HFF-Myc (cell line): Measurements from ENCODE around the gene CTBP1.

ENCODE experiments used
- DNase-seq: peaks from one replicate; pipeline ENCODE4 v3.0.0-alpha.2; 2011; ENCODE audit warnings: low read depth; ENCODE audit errors: extremely low read depth
- H3K4me3 ChIP-seq: replicated peaks from 2 replicates; pipeline ENCODE4 v1.5.1; 2011; ENCODE audit warnings: low read depth, mild to moderate bottlenecking, control low read depth, low read length
- CTCF ChIP-seq: IDR thresholded peaks from 2 replicates; pipeline ENCODE4 v1.5.1; 2012; ENCODE audit warnings: mild to moderate bottlenecking, low read depth, low read length, control low read depth; ENCODE audit errors: missing control alignments

Gene CTBP1

DNA sequence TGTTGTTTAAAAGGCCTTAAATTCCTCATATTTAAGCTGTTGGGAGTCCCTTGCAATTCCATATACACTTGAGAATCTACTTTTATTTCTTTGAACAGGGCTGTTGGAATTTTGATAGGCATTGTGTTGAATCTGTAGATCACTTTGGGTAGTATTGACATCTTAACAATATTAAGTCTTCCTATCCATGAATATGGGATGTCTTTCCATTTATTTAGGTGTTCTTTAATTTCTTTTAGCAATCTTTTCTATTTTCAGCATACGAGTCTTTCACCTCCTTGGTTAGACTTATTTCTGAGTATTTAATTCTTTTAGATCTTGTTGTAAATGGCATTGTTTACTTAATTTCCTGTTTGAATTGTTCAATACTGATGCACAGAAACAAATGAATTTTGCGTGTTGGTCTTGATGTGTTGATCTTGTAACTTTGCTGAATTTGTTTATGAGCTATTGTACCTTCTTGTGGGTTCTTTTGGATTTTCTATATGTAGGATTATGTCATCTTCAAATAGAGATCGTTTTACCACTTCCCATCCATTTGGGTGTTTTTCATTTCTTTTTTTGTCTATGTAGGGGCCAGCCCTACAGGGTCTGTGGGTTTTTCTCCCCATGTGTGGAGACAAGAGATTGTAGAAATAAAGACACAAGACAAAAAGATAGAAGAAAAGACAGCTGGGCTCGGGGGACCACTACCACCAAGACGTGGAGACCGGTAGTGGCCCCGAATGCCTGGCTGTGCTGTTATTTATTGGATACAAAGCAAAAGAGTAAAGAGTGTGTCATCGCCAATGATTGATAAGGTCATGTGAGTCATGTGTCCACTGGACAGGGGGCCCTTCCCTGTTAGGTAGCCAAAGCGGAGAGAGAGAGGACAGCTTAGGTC lies 18.2 kb upstream of the CTBP1 start:
- DNase-seq = no peak
- TF ChIP-seq CTCF = no peak
- H3K4me3 ChIP-seq = no peak overlapping the region

- no peak overlapping the region for H3K4me3 ChIP-seq
- no peak for DNase-seq
- no peak for TF ChIP-seq CTCF
Observed at GRCh38 chr4:1265351-1265750, 16.4 kb upstream of the CTBP1 start.

DNA sequence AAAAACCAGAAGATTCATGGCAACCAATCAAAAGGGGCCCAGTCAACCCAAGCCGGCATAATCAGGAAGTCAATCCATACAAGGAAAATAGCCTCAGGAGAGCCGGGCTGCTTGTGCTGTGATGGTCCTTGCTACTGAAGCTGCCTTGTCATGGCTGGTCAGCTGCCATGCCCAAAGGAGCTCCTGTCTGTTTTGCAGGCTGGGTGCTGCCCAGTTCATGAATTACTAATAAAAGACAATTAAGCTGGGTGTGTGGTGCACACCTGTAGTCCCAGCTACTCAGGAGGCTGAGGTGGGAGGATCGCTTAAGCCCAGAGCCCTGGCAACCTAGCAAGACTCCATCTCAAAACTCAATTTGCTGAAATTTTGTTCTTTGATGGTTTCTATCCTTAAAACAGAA lies 16.0 kb upstream of the CTBP1 start:
- no peak overlapping the region for H3K4me3 ChIP-seq
- no peak for DNase-seq
- no peak for TF ChIP-seq CTCF

- H3K4me3 ChIP-seq = no peak overlapping the region
- no peak for TF ChIP-seq CTCF
- DNase-seq = no peak
Observed at GRCh38 chr4:1261107-1261928, 12.4 kb upstream of the CTBP1 start.

DNA sequence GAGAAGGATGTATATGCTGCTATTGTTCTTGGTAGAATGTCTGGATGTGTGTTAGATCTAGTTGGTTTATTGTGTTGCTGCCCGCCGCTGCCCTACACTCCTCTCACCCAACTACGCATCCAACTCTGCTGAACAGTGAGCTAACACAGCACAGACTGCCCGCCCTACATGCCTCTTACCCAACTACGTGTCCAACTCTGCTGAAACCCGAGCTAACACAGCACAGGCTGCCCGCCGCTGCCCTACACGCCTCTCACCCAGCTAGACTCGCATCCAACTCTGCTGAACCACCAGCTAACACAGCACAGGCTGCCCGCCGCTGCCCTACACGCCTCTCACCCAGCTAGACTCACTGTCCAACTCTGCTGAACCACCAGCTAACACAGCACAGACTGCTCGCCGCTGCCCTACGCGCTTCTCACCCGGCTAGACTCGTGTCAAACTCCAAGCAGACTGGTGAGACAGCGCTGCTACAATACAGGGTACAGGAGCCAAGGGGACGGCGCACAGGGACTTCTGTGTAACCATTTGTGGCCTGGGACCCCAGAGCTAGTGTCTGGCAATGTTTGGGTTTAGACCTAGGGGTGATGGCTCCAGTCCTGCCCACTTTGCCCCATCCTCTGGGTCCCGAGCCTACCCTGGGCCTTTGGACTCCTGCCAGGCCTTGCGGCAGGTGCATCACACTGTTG lies 11.6 kb upstream of the CTBP1 start:
- no peak for DNase-seq
- no peak overlapping the region for H3K4me3 ChIP-seq
- TF ChIP-seq CTCF = no peak

GRCh38 chr4:1259966-1260365 lies 11.0 kb upstream of the CTBP1 start:
- DNase-seq = no peak
- no peak overlapping the region for H3K4me3 ChIP-seq
- no peak for TF ChIP-seq CTCF
